ENCODE results near the gene OXT.
"Not testable (repeated sequence)": the region's sequence is repeated elsewhere in the genome, so short reads cannot be mapped to it uniquely, and the experiment has no call there.

Gene OXT

GRCh38 chr20:3047486-3048419, 23.7 kb upstream of the OXT start:
- DNase-seq (ENCODE audit: low spot score) = no peak

GRCh38 chr20:3051385-3052019, 19.9 kb upstream of the OXT start:
- no peak for DNase-seq (ENCODE audit: low spot score)

- DNase-seq (ENCODE audit: low spot score) = no peak
These were observed 11.9 kb upstream of the OXT start for GRCh38 chr20:3059489-3059888.

GRCh38 chr20:3064119-3064518, 7.3 kb upstream of the OXT start:
- DNase-seq (ENCODE audit: low spot score) = not testable (repeated sequence)

GRCh38 chr20:3067139-3068014, 4.0 kb upstream of the OXT start:
- no peak for DNase-seq (ENCODE audit: low spot score)

GRCh38 chr20:3068075-3068474, 3.3 kb upstream of the OXT start:
- DNase-seq (ENCODE audit: low spot score) = no peak

GRCh38 chr20:3068986-3069900, 2.2 kb upstream of the OXT start:
- DNase-seq (ENCODE audit: low spot score) = no peak

GRCh38 chr20:3070725-3071124, 695 bp upstream of the OXT start:
- no peak for DNase-seq (ENCODE audit: low spot score)

GRCh38 chr20:3071266-3071609, 182 bp upstream of the OXT start:
- DNase-seq (ENCODE audit: low spot score) = no peak

GRCh38 chr20:3072530-3073250, 1.3 kb downstream of the OXT start:
- no peak for DNase-seq (ENCODE audit: low spot score)

GRCh38 chr20:3073251-3073643, 1.8 kb downstream of the OXT start:
- DNase-seq (ENCODE audit: low spot score) = not testable (repeated sequence)

GRCh38 chr20:3074812-3075211, 3.4 kb downstream of the OXT start:
- DNase-seq (ENCODE audit: low spot score) = no peak

- not testable (repeated sequence) for DNase-seq (ENCODE audit: low spot score)
These were observed 3.9 kb downstream of the OXT start for GRCh38 chr20:3075315-3075714.

- no peak for DNase-seq (ENCODE audit: low spot score)
These were observed 6.3 kb downstream of the OXT start for GRCh38 chr20:3077618-3078134.

- DNase-seq (ENCODE audit: low spot score) = no peak
These were observed 9.5 kb downstream of the OXT start for GRCh38 chr20:3080939-3081388.

GRCh38 chr20:3081641-3082040, 10.2 kb downstream of the OXT start:
- DNase-seq (ENCODE audit: low spot score) = no peak

- DNase-seq (ENCODE audit: low spot score) = no peak
These were observed 11.0 kb downstream of the OXT start for GRCh38 chr20:3082306-3082951.

- DNase-seq (ENCODE audit: low spot score) = peak; percentile 60
These were observed 11.8 kb downstream of the OXT start for GRCh38 chr20:3082955-3083952.
